HG02870 (cell line): Measurements from ENCODE around the gene VMP1.
"Not testable (repeated sequence)": the region's sequence is repeated elsewhere in the genome, so short reads cannot be mapped to it uniquely, and the experiment has no call there.

Source experiments
- ATAC-seq: cut with Tn5 transposase; IDR thresholded peaks from one replicate; pipeline ENCODE4 v1.9.1; 2021; ENCODE audit warnings: mild to moderate bottlenecking, moderate library complexity; ENCODE audit not compliant: unreplicated experiment

VMP1 gene

GRCh38 chr17:59856859-59857794 is 149.7 kb downstream of the VMP1 start:
- no peak for ATAC-seq

GRCh38 chr17:59858167-59858816 is 150.8 kb downstream of the VMP1 start:
- no peak for ATAC-seq

- no peak for ATAC-seq
Measured at GRCh38 chr17:59858932-59859331, 151.5 kb downstream of the VMP1 start.

- ATAC-seq, result no peak
Measured at GRCh38 chr17:59859444-59860025, 152.1 kb downstream of the VMP1 start.

- ATAC-seq, result no peak
Measured at GRCh38 chr17:59863616-59864015, 156.2 kb downstream of the VMP1 start.

- no peak for ATAC-seq
Measured at GRCh38 chr17:59869941-59870218, 162.4 kb downstream of the VMP1 start.

GRCh38 chr17:59870482-59870881 is 163.0 kb downstream of the VMP1 start:
- no peak for ATAC-seq

GRCh38 chr17:59872351-59872750 is 164.9 kb downstream of the VMP1 start:
- ATAC-seq, result no peak

GRCh38 chr17:59873414-59873813 is 166.0 kb downstream of the VMP1 start:
- ATAC-seq, result not testable (repeated sequence)

GRCh38 chr17:59874376-59874775 is 166.9 kb downstream of the VMP1 start:
- no peak for ATAC-seq

- no peak for ATAC-seq
Measured at GRCh38 chr17:59876107-59876506, 168.7 kb downstream of the VMP1 start.

- ATAC-seq, result no peak
Measured at GRCh38 chr17:59877965-59878364, 170.5 kb downstream of the VMP1 start.

- ATAC-seq, result no peak
Measured at GRCh38 chr17:59878624-59879023, 171.2 kb downstream of the VMP1 start.

GRCh38 chr17:59884861-59885260 is 177.4 kb downstream of the VMP1 start:
- no peak for ATAC-seq

- no peak for ATAC-seq
Measured at GRCh38 chr17:59888145-59888750, 180.8 kb downstream of the VMP1 start.

GRCh38 chr17:59890720-59891119 is 183.3 kb downstream of the VMP1 start:
- ATAC-seq, result no peak
